HEK293 (cell line): ENCODE measurements around the gene SYNJ2.
A peak's percentile ranks its signal among the peaks of the same experiment; 100 is the strongest.

Experiments used
- CTCF ChIA-PET: fragments of 350-600 bp; formaldehyde crosslinking; extraction: SDS; loops from one replicate; lab custom pipeline; 2021; ENCODE audit warnings: antibody characterized with exemption; lab: Yijun Ruan, JAX
- POLR2A ChIA-PET: fragments of 300-600 bp; formaldehyde crosslinking; extraction: SDS; loops from one replicate; lab custom pipeline; 2020; ENCODE audit warnings: antibody characterized with exemption, inconsistent platforms; lab: Yijun Ruan, JAX
- H3K27ac ChIP-seq: fragments of 200-500 bp; sonication (Bioruptor generic); 2 replicates; pipeline ENCODE4 v1.5.1; 2014; ENCODE audit warnings: low read depth, low read length, control low read depth, inconsistent platforms; ENCODE audit errors: extremely low read depth
- H3K36me3 ChIP-seq, 2 experiments: fragments of 200-500 bp in 1 of 2; sonication (Bioruptor generic) in 1 of 2; 1 replicate in 1 of 2; 2 replicates in 1 of 2; pipeline ENCODE4 v1.5.1; 2014 to 2017; ENCODE audit warnings: inconsistent platforms in 2 of 2, low read length in 2 of 2; ENCODE audit not compliant: control insufficient read depth in 2 of 2, insufficient read depth in 1 of 2
- H3K4me1 ChIP-seq: fragments of 200-500 bp; sonication (Bioruptor generic); 2 replicates; pipeline ENCODE4 v1.5.1; 2014; ENCODE audit warnings: mild to moderate bottlenecking, low read length, inconsistent platforms; ENCODE audit not compliant: control insufficient read depth, insufficient read depth
- H3K4me3 ChIP-seq: 2 replicates; pipeline ENCODE4 v1.5.1; 2011; ENCODE audit warnings: low read depth, mild to moderate bottlenecking, control low read depth, low read length, moderate library complexity
- H3K9me3 ChIP-seq: fragments of 200-500 bp; sonication (Bioruptor generic); 2 replicates; pipeline ENCODE4 v1.5.1; 2014; ENCODE audit warnings: low read depth, low read length, inconsistent platforms; ENCODE audit not compliant: control insufficient read depth, insufficient read depth
- FEZF1 ChIP-seq: fragments of 450-650 bp; formaldehyde crosslinking; IDR thresholded peaks from 2 replicates; pipeline ENCODE4 v1.5.1; 2016; ENCODE audit warnings: missing biosample characterization, missing genetic modification characterization
- KLF8 ChIP-seq: fragments of 450-650 bp; formaldehyde crosslinking; IDR thresholded peaks from 2 replicates; pipeline ENCODE4 v1.5.1; 2016; ENCODE audit warnings: missing biosample characterization, missing genetic modification characterization
- ZBTB7A ChIP-seq: fragments of 450-650 bp; formaldehyde crosslinking; IDR thresholded peaks from 2 replicates; pipeline ENCODE4 v1.5.1; 2016; ENCODE audit warnings: low read depth, missing biosample characterization, missing genetic modification characterization
- ZNF214 ChIP-seq: fragments of 450-650 bp; formaldehyde crosslinking; IDR thresholded peaks from 2 replicates; pipeline ENCODE4 v1.5.1; 2017; ENCODE audit warnings: missing biosample characterization, mild to moderate bottlenecking, missing genetic modification characterization, borderline replicate concordance
- ZNF341 ChIP-seq: fragments of 450-650 bp; formaldehyde crosslinking; IDR thresholded peaks from 2 replicates; pipeline ENCODE4; 2016; ENCODE audit warnings: low read depth, missing biosample characterization, missing genetic modification characterization
- ZNF426 ChIP-seq: fragments of 450-650 bp; formaldehyde crosslinking; IDR thresholded peaks from 2 replicates; pipeline ENCODE4 v1.5.1; 2017; ENCODE audit warnings: missing biosample characterization, missing genetic modification characterization, mild to moderate bottlenecking, inconsistent platforms, moderate library complexity
- ZNF629 ChIP-seq: fragments of 450-650 bp; formaldehyde crosslinking; IDR thresholded peaks from 2 replicates; pipeline ENCODE4 v1.5.1; 2017; ENCODE audit warnings: missing biosample characterization, missing genetic modification characterization
- ZNF639 ChIP-seq: fragments of 450-650 bp; formaldehyde crosslinking; IDR thresholded peaks from 2 replicates; pipeline ENCODE4 v1.5.1; 2016; ENCODE audit warnings: missing biosample characterization, missing genetic modification characterization
- ZNF654 ChIP-seq: fragments of 450-650 bp; formaldehyde crosslinking; IDR thresholded peaks from 2 replicates; pipeline ENCODE4 v1.5.1; 2016; ENCODE audit warnings: low read depth, missing biosample characterization, missing genetic modification characterization
- ZNF692 ChIP-seq: fragments of 450-650 bp; formaldehyde crosslinking; IDR thresholded peaks from 2 replicates; pipeline ENCODE4 v1.5.1; 2016; ENCODE audit warnings: missing biosample characterization, missing genetic modification characterization
- ZNF701 ChIP-seq: fragments of 450-650 bp; formaldehyde crosslinking; IDR thresholded peaks from 2 replicates; pipeline ENCODE4 v1.5.1; 2016; ENCODE audit warnings: missing biosample characterization, missing genetic modification characterization

Gene SYNJ2

GRCh38 chr6:158142789-158143188, 161.1 kb downstream of the SYNJ2 start:
- Histone ChIP-seq H3K9me3 (no peaks in the 10 kb centered on the region), H3K4me3 (no peak overlapping the region), H3K36me3 (peaks cover 24 to 38% of the 10 kb centered on the region in 2 experiments), H3K27ac (no peak overlapping the region), H3K4me1 (no peaks in the 10 kb centered on the region)
- peak; percentile 33; the same call in 1 of the 2 replicates for TF ChIP-seq FEZF1 (tag by site-specific recombination)
- TF ChIP-seq ZNF701 (tag by site-specific recombination): no peak
- ChIA-PET CTCF (interaction anchor here (0.6 to 10.1 kb wide), 10 partner anchors 10 to 1955 kb away, joined by 3 to 103 read pairs (median 4); no protein-coding TSS in a partner anchor), POLR2A (interaction anchor here (0.6 to 0.7 kb wide), 2 partner anchors 41 to 502 kb away, joined by 3 to 5 read pairs; partner anchors contain the start of gene DYNLT1)

GRCh38 chr6:158143700-158144099, 162.0 kb downstream of the SYNJ2 start:
- CTCF ChIA-PET: interaction anchor here (0.8 to 10.1 kb wide), 13 partner anchors 10 to 901 kb away, joined by 3 to 103 read pairs (median 4); no protein-coding TSS in a partner anchor
- POLR2A ChIA-PET: no interaction called here

More at GRCh38 chr6:158143700-158144099, 162.0 kb downstream of the SYNJ2 start:
- Histone ChIP-seq H3K9me3 (no peaks in the 10 kb centered on the region), H3K36me3 (peaks cover 24 to 38% of the 10 kb centered on the region in 2 experiments), H3K27ac (no peak overlapping the region), H3K4me3 (no peak overlapping the region)
- TF ChIP-seq ZNF214: no peak
- peak; percentile 24; the same call in 1 of the 2 replicates for TF ChIP-seq ZNF654 (tag by site-specific recombination)
- no peak for TF ChIP-seq KLF8 (tag by site-specific recombination)
- TF ChIP-seq ZNF692 (tag by site-specific recombination): no peak
- TF ChIP-seq ZNF426: no peak
- no peak for TF ChIP-seq ZNF341
- TF ChIP-seq ZBTB7A (tag by site-specific recombination): no peak
- no peak for TF ChIP-seq ZNF639
- TF ChIP-seq ZNF629 (tag by site-specific recombination): no peak
- TF ChIP-seq, all 188 proteins: peak for 1
- H3K4me1 ChIP-seq: no peaks in the 10 kb centered on the region
